A673 (cell line): ENCODE measurements around the gene FKRP.

ENCODE experiments used
- CTCF ChIP-seq: fragments of 300-800, 200-600 bp; sonication (generic); conservative IDR thresholded peaks from 2 replicates; pipeline ENCODE4 v1.5.1; 2017; ENCODE audit warnings: low read depth, mild to moderate bottlenecking, antibody characterized with exemption, low read length, moderate library complexity, mixed read lengths
- EZH2 ChIP-seq: fragments of 200-600 bp; sonication (generic); IDR thresholded peaks from 2 replicates; pipeline ENCODE4 v1.6.1; 2017; ENCODE audit warnings: borderline replicate concordance, low read depth, mild to moderate bottlenecking, mixed read lengths, antibody characterized with exemption, low read length; ENCODE audit not compliant: poor library complexity, severe bottlenecking

- no peak for TF ChIP-seq EZH2
- no peak for TF ChIP-seq CTCF
These were observed 17.6 kb upstream of the FKRP start for GRCh38 chr19:46728208-46728607.
